Measurements from ENCODE around the gene NTM.

NTM gene

GRCh38 chr11:131499199-131499598 lies 128.8 kb downstream of the NTM start:
- H3F3A ChIP-seq (ENCODE audit: insufficient read depth, low read length) = no peaks in the 10 kb centered on the region
- H4K20me1 ChIP-seq (ENCODE audit: insufficient read depth, low read length) = no peaks in the 10 kb centered on the region
- TF ChIP-seq CTCF (IDR thresholded peaks at IDR 0.05; ENCODE audit: low read length) = no peak
- TF ChIP-seq EZH2 (IDR thresholded peaks at IDR 0.05; ENCODE audit: borderline replicate concordance, low read length) = no peak
- no peak overlapping the region for H3K4me3 ChIP-seq (ENCODE audit: low read depth, low read length, poor library complexity, severe bottlenecking)
- no peaks in the 10 kb centered on the region for H3K27me3 ChIP-seq (ENCODE audit: insufficient read depth, low read length)
- H3K79me2 ChIP-seq (ENCODE audit: insufficient read depth, low read length) = no peaks in the 10 kb centered on the region
- no peak overlapping the region for H3K27ac ChIP-seq (ENCODE audit: low read depth, low read length, poor library complexity, severe bottlenecking)
- no peaks in the 10 kb centered on the region for H3K9me3 ChIP-seq (ENCODE audit: low read length)
- H2AFZ ChIP-seq (ENCODE audit: low read length) = no peak overlapping the region
- no peaks in the 10 kb centered on the region for H3K36me3 ChIP-seq (ENCODE audit: insufficient read depth, low read length)
- no peak overlapping the region for H3K4me2 ChIP-seq (ENCODE audit: low read length)
- H3K9ac ChIP-seq (ENCODE audit: low read length) = no peak overlapping the region
- H3K4me1 ChIP-seq (ENCODE audit: insufficient read depth, low read length, severe bottlenecking) = no peaks in the 10 kb centered on the region
- no peaks in the 10 kb centered on the region for H3K9me2 ChIP-seq (ENCODE audit: low read depth, low read length)

GRCh38 chr11:131503017-131503416 lies 132.6 kb downstream of the NTM start:
- Histone ChIP-seq H2AFZ (ENCODE audit: low read length) (no peak overlapping the region), H3K9me2 (ENCODE audit: low read depth, low read length) (no peaks in the 10 kb centered on the region), H3K4me3 (ENCODE audit: low read depth, low read length, poor library complexity, severe bottlenecking) (no peak overlapping the region), H3K27me3 (ENCODE audit: insufficient read depth, low read length) (no peaks in the 10 kb centered on the region), H3K79me2 (ENCODE audit: insufficient read depth, low read length) (no peaks in the 10 kb centered on the region), H3K4me2 (ENCODE audit: low read length) (no peak overlapping the region), H3F3A (ENCODE audit: insufficient read depth, low read length) (no peaks in the 10 kb centered on the region), H3K9ac (ENCODE audit: low read length) (no peak overlapping the region), H4K20me1 (ENCODE audit: insufficient read depth, low read length) (no peaks in the 10 kb centered on the region), H3K4me1 (ENCODE audit: insufficient read depth, low read length, severe bottlenecking) (no peaks in the 10 kb centered on the region), H3K9me3 (ENCODE audit: low read length) (no peaks in the 10 kb centered on the region), H3K27ac (ENCODE audit: low read depth, low read length, poor library complexity, severe bottlenecking) (no peak overlapping the region), H3K36me3 (ENCODE audit: insufficient read depth, low read length) (no peaks in the 10 kb centered on the region)
- TF ChIP-seq EZH2 (IDR thresholded peaks at IDR 0.05; ENCODE audit: borderline replicate concordance, low read length) = no peak
- no peak for TF ChIP-seq CTCF (IDR thresholded peaks at IDR 0.05; ENCODE audit: low read length)

- H3K9me3 ChIP-seq (ENCODE audit: low read length) = no peaks in the 10 kb centered on the region
- no peak overlapping the region for H3K27ac ChIP-seq (ENCODE audit: low read depth, low read length, poor library complexity, severe bottlenecking)
- H3K9me2 ChIP-seq (ENCODE audit: low read depth, low read length) = no peaks in the 10 kb centered on the region
- H3K4me3 ChIP-seq (ENCODE audit: low read depth, low read length, poor library complexity, severe bottlenecking) = no peak overlapping the region
- no peak overlapping the region for H3K4me2 ChIP-seq (ENCODE audit: low read length)
- no peaks in the 10 kb centered on the region for H3K36me3 ChIP-seq (ENCODE audit: insufficient read depth, low read length)
- H2AFZ ChIP-seq (ENCODE audit: low read length) = no peak overlapping the region
- H3K9ac ChIP-seq (ENCODE audit: low read length) = no peak overlapping the region
- H3F3A ChIP-seq (ENCODE audit: insufficient read depth, low read length) = no peaks in the 10 kb centered on the region
- TF ChIP-seq EZH2 (IDR thresholded peaks at IDR 0.05; ENCODE audit: borderline replicate concordance, low read length) = no peak
- TF ChIP-seq CTCF (IDR thresholded peaks at IDR 0.05; ENCODE audit: low read length) = peak; percentile 19; the same call in 1 of the 2 replicates
- no peaks in the 10 kb centered on the region for H3K4me1 ChIP-seq (ENCODE audit: insufficient read depth, low read length, severe bottlenecking)
- no peaks in the 10 kb centered on the region for H3K27me3 ChIP-seq (ENCODE audit: insufficient read depth, low read length)
- no peaks in the 10 kb centered on the region for H4K20me1 ChIP-seq (ENCODE audit: insufficient read depth, low read length)
- no peaks in the 10 kb centered on the region for H3K79me2 ChIP-seq (ENCODE audit: insufficient read depth, low read length)
Measured at GRCh38 chr11:131504199-131504949, 134.0 kb downstream of the NTM start.

Measured in OCI-LY1 (cell line).